GM08714 (cell line): ENCODE results near the gene AK8.

ENCODE experiments used
- H3K4me3 ChIP-seq: fragments of 200-500 bp; sonication (Bioruptor generic); 2 replicates; pipeline ENCODE4 v1.5.1; 2014; ENCODE audit warnings: mild to moderate bottlenecking, low read length, inconsistent platforms
- ZNF274 ChIP-seq: IDR thresholded peaks from 2 replicates; pipeline ENCODE4 v1.6.1; 2012; ENCODE audit warnings: mild to moderate bottlenecking, low read depth, low read length

Gene AK8

DNA sequence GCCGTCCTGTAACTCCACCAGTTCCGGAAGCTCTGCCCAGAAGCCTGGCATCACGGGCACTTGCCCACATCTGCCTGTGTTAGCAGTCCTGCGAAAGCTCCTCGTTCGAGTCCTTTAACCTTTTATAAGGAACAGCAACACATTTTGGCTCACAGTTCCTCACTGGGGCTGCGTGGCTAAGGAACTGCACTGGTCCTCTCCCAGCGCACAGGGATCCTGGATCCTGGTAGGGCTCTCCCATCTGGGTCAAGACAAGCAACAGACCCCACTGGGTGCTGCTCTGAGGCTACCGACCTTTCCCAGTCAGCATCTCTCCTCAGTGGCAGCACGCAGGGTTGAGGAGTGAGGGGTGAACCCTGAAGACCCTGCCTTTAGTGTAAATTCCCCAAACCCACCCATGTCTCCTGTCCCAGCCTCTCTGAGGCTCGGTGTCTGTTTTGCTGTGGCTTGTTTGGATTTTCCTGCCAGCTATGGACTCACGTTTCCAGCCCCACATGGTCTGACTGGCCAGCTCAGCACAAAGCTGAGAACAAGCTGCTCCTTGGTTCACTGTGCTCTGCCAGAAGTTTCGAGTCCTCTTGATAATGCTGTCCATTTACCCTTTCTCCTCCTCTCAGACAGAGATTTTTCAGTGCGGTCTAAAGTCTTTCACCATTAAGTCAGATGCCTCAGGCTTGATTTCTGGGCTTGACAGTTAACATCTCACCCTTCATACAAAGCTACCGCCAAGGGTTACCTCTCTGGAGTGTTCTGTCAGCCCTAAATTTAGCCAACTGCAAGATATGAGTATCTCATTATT is 80.0 kb downstream of the AK8 start:
- TF ChIP-seq ZNF274 = no peak
- no peak overlapping the region for H3K4me3 ChIP-seq

GRCh38 chr9:132795511-132796303 is 82.4 kb downstream of the AK8 start:
- no peak overlapping the region for H3K4me3 ChIP-seq
- TF ChIP-seq ZNF274 = no peak

DNA sequence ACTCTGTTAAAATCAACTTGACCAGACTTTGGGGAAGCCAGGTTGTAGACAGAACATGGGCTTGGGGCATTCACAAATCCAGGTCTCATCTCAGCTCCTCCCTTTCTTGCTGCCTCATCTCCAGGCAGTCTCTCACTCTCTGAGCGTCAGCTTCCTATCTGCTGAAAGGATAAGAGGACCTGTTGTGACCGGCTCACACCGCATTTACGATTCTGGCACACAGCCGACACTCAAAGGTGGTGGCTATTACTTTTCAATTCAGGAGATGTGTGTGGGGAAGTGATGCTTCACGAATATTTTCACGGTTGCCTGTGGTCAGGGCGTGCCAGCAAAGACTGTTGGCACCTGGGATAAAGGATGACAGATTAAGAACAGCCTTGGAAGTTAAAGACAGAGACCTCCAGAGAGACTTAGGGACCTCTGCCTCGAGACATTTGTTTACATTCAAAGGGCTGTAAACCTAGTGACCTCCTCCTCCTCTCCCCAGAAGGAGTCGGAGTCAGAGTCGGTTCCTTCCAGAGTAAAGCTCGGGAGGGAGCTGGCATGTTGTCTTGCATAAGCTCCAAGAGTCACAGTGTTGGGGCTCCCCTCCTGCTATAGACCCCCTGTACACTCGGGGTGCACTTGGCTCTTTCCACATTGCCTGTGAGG is 83.2 kb downstream of the AK8 start:
- H3K4me3 ChIP-seq = no peak overlapping the region
- TF ChIP-seq ZNF274 = no peak

- no peak overlapping the region for H3K4me3 ChIP-seq
- no peak for TF ChIP-seq ZNF274
Measured at GRCh38 chr9:132793606-132794580, 84.2 kb downstream of the AK8 start.

DNA sequence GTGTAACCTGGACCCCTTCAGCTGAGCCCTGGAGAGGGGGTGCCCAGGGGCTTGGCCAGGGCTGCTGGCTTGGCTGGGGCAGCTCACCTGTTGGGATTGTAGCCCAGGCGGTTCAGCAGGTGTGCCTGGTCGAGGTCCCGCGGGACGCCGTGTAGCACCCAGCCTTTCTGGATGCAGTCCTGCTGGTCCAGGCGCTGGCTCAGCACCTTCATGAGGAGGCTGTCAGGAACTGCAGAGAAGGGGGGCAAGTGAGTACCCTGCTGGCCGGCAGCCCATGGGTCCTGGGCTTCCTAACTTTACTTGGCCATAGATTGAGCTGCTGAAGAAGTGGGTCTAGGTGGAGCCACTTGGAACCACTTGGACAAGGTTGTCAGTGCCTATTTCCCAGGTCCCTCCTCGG is 85.5 kb downstream of the AK8 start:
- no peak for TF ChIP-seq ZNF274
- H3K4me3 ChIP-seq = no peak overlapping the region

DNA sequence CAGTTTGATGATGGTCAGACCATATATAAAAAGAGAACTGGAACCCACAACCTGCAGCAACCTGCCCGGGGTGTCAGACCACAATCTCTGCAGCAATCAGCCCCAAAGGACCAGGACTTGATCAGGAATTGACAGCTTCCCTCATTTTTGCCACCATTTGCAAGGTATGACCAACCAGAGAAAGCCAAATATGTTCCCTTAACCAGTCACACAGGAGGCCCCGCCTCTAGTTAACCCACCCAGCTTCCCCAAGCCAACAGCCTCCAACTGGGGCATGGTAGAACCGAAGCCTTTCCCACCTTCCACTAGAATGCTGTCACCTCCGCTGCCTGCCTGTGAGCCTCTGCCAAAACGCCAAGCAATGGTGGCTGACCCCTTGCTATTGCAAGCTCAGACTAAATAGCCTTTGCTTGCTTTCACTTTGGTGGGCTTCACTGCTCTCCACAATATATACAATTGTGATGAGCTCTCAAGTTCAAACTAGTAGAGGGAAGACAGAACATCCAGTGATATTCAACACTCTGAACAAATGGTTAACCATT is 86.3 kb downstream of the AK8 start:
- H3K4me3 ChIP-seq = no peak overlapping the region
- TF ChIP-seq ZNF274 = no peak

GRCh38 chr9:132789719-132790118 is 88.4 kb downstream of the AK8 start:
- no peak for TF ChIP-seq ZNF274
- no peak overlapping the region for H3K4me3 ChIP-seq

- TF ChIP-seq ZNF274 = no peak
Measured at GRCh38 chr9:132788378-132788777, 89.7 kb downstream of the AK8 start.

DNA sequence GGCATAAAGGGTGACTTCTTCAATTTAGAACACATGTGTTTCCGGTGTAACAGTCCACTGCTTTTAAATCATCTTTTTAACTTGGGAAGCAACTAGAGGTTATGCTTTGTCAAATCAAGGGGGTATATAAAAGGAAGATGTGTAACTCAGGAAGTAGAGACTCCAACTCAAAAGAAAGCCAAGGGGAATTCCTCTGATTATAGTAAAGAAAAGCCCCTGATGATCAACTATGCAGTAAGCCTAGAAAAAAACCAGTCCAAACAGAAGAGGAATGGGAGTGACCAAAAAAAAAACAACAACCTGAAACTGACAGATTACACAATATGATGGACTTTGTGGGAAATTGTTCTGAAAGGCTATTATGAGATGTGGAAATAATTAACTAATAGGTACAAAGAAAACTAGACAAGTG is 90.3 kb downstream of the AK8 start:
- TF ChIP-seq ZNF274 = no peak
- no peak overlapping the region for H3K4me3 ChIP-seq

More at GRCh38 chr9:132788378-132788777, 89.7 kb downstream of the AK8 start:
- no peak overlapping the region for H3K4me3 ChIP-seq

GRCh38 chr9:132784286-132784830 is 93.7 kb downstream of the AK8 start:
- no peak for TF ChIP-seq ZNF274
- no peak overlapping the region for H3K4me3 ChIP-seq

DNA sequence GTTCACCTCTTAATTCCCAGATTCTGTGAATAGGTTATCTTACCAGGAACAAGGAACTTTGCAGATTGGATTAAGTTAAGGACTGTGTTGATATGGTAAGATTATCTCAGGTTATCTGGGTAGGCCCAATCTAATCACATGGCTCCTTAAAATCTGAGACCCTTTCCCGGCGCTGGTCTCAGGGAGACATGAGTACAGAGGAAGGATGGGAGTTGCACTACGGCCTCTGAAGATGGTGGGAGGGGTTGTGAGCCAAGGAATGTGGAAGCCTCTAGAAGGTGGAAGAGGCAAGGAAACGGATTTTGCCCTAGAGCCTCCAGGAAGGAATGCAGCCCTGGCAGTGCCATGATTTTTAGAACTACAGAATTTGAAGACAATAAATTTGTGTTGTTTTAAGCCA is 95.1 kb downstream of the AK8 start:
- no peak for TF ChIP-seq ZNF274
- H3K4me3 ChIP-seq = no peak overlapping the region

DNA sequence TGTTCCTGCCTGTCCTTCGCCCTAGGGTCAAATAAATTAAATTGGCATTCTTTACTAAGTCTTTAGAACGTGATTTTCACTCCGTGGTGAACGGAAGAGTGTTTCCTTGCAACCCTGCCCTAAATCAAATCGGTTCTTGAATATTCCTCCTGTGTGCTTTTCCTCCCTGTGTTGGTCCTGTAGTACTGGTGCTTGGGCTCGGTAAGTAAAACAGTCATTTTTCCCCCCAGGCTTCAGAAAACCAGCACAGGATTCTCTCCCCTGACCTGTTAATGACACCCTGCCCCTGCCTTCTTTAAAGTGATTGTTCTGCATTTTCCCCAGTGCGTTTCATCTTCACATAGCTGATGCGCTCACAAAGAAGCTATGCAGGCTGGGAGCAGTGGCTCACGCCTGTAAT is 96.0 kb downstream of the AK8 start:
- TF ChIP-seq ZNF274 = no peak
- no peak overlapping the region for H3K4me3 ChIP-seq
